OCI-LY7 (cell line): ENCODE data around the gene LMO2. TPM values are rescaled to one million over a fixed set of nuclear protein-coding genes. Genes with fewer than 3 reads are reported as not detected.

Experiments
- BruUV-seq: library from RNA; stranded (reverse); fragments of 400-500 nt; replicated peaks from 2 replicates; lab custom pipeline; 2021; lab: Mats Ljungman, UMichigan
- CTCF ChIA-PET: fragments of 300-600 bp; sonication (Branson Sonifier 250); formaldehyde crosslinking; loops from one replicate; lab custom pipeline; 2022; ENCODE audit warnings: antibody characterized with exemption; ENCODE audit not compliant: unreplicated experiment; lab: Charles Lee
- POLR2A ChIA-PET: fragments of 300-600 bp; sonication (Branson Sonifier 250); formaldehyde crosslinking; loops from one replicate; lab custom pipeline; 2022; ENCODE audit warnings: antibody characterized with exemption; lab: Charles Lee
- DNase-seq: peaks from one replicate; pipeline ENCODE4 v3.0.0-alpha.2; 2015; ENCODE audit warnings: low spot score
- H2AFZ ChIP-seq: fragments of 200-600 bp; sonication (generic), shearing (Covaris generic); 2 replicates; pipeline ENCODE4 v1.6.1; 2014; ENCODE audit warnings: mild to moderate bottlenecking, antibody characterized with exemption, low read length, moderate library complexity
- H3K27ac ChIP-seq: fragments of 200-600 bp; sonication (generic); 2 replicates; pipeline ENCODE4 v1.5.1; 2014; ENCODE audit warnings: mixed run types, low read depth, mild to moderate bottlenecking, moderate library complexity, low read length, inconsistent platforms; ENCODE audit not compliant: poor library complexity, severe bottlenecking
- H3K36me3 ChIP-seq: fragments of 200-600 bp; sonication (generic); 2 replicates; pipeline ENCODE4 v1.6.1; 2014; ENCODE audit warnings: mild to moderate bottlenecking, antibody characterized with exemption, low read length, moderate library complexity, mixed read lengths; ENCODE audit not compliant: insufficient read depth
- H3K4me1 ChIP-seq: fragments of 200-600 bp; sonication (generic); 2 replicates; pipeline ENCODE4 v1.5.1; 2014; ENCODE audit warnings: mild to moderate bottlenecking, low read length; ENCODE audit not compliant: insufficient read depth, poor library complexity, severe bottlenecking
- H3K4me2 ChIP-seq: fragments of 200-600 bp; sonication (generic); 2 replicates; pipeline ENCODE4 v1.6.1; 2014; ENCODE audit warnings: mild to moderate bottlenecking, low read length
- H3K4me3 ChIP-seq: fragments of 200-600 bp; sonication (generic); 2 replicates; pipeline ENCODE4 v1.5.1; 2014; ENCODE audit warnings: mild to moderate bottlenecking, low read depth, low read length; ENCODE audit not compliant: poor library complexity, severe bottlenecking
- H3K79me2 ChIP-seq: fragments of 200-600 bp; sonication (generic); 2 replicates; pipeline ENCODE4 v1.6.1; 2016; ENCODE audit warnings: low read depth, mild to moderate bottlenecking, low read length, moderate library complexity, mixed read lengths; ENCODE audit not compliant: insufficient read depth
- H3K9me2 ChIP-seq: fragments of 200-600 bp; sonication (generic); 2 replicates; pipeline ENCODE4 v1.6.1; 2016; ENCODE audit warnings: mild to moderate bottlenecking, low read length, mixed read lengths; ENCODE audit not compliant: insufficient read depth
- H3K9me3 ChIP-seq: fragments of 200-600 bp; sonication (generic); 2 replicates; pipeline ENCODE4 v1.6.1; 2014; ENCODE audit warnings: mild to moderate bottlenecking, mixed run types, low read length, mixed read lengths
- H4K20me1 ChIP-seq: fragments of 200-600 bp; sonication (generic); 2 replicates; pipeline ENCODE4 v1.6.1; 2014; ENCODE audit warnings: mild to moderate bottlenecking, antibody characterized with exemption, low read length, moderate library complexity, mixed read lengths; ENCODE audit not compliant: insufficient read depth
- CTCF ChIP-seq: fragments of 200-600 bp; sonication (generic); conservative IDR thresholded peaks from 2 replicates; pipeline ENCODE4 v1.5.1; 2014; ENCODE audit warnings: mild to moderate bottlenecking, antibody characterized with exemption, low read length, moderate library complexity, mixed read lengths
- EZH2phosphoT487 ChIP-seq: fragments of 200-600 bp; sonication (generic); IDR thresholded peaks from 2 replicates; pipeline ENCODE4 v1.6.1; 2018; ENCODE audit warnings: low read depth, borderline replicate concordance, mild to moderate bottlenecking, mixed run types, antibody characterized with exemption, low read length, moderate library complexity, mixed read lengths
- intact Hi-C: fragments of 100-400 bp; cut with micrococcal nuclease; formaldehyde crosslinking; loops from one replicate; pipeline ENCODE4 v1.10.0; 2022; ENCODE audit not compliant: unreplicated experiment
- total RNA-seq, 2 experiments: library from RNA; depleted of rRNA in 1 of 2; stranded (reverse); fragments of >200 nt in 1 of 2; shearing (Covaris generic) in 1 of 2; gene quantifications; 2 replicates each; pipeline ENCODE4 v1.2.3, GENCODE V29; 2014 to 2022

Gene LMO2
- total RNA-seq, 2 experiments from 2014 or later, result 0.89 TPM; not detected in 1

GRCh38 chr11:33867996-33868646, 23.8 kb downstream of the LMO2 start:
- BruUV-seq, result no TSS peak
- Histone ChIP-seq H2AFZ (no peak overlapping the region), H3K9me3 (no peaks in the 10 kb centered on the region), H3K4me1 (peaks cover 9% of the 10 kb centered on the region), H3K27ac (no peak overlapping the region), H3K9me2 (no peaks in the 10 kb centered on the region), H4K20me1 (no peaks in the 10 kb centered on the region), H3K79me2 (no peaks in the 10 kb centered on the region), H3K36me3 (no peaks in the 10 kb centered on the region), H3K4me3 (no peak overlapping the region), H3K4me2 (no peak overlapping the region)
- DNase-seq, result no peak
- ChIA-PET POLR2A (interaction anchor here (0.8 to 1.6 kb wide), 5 partner anchors 10 to 167 kb away, joined by 3 to 5 read pairs (median 4); partner anchors contain the start of gene C11orf91), CTCF (no interaction called here)
- no peak for TF ChIP-seq CTCF
- no peak for TF ChIP-seq EZH2phosphoT487
- intact Hi-C loops, result no loop called here

- DNase-seq, result no peak
- intact Hi-C loops, result no loop called here
- ChIA-PET CTCF (no interaction called here), POLR2A (interaction anchor here (0.6 to 1.6 kb wide), 5 partner anchors 25 to 166 kb away, joined by 3 to 5 read pairs (median 4); partner anchors contain the start of gene C11orf91)
- H3K27ac ChIP-seq, result no peak overlapping the region
- no peak overlapping the region for H2AFZ ChIP-seq
- H3K4me1 ChIP-seq, result peaks cover 9% of the 10 kb centered on the region
- no peak overlapping the region for H3K4me2 ChIP-seq
- H3K79me2 ChIP-seq, result no peaks in the 10 kb centered on the region
- TF ChIP-seq CTCF (no peak), EZH2phosphoT487 (no peak)
- H3K9me2 ChIP-seq, result no peaks in the 10 kb centered on the region
- H4K20me1 ChIP-seq, result no peaks in the 10 kb centered on the region
- BruUV-seq, result no TSS peak
- no peaks in the 10 kb centered on the region for H3K36me3 ChIP-seq
- H3K9me3 ChIP-seq, result no peaks in the 10 kb centered on the region
- H3K4me3 ChIP-seq, result no peak overlapping the region
Observed at GRCh38 chr11:33867561-33867960, 24.3 kb downstream of the LMO2 start.

- Histone ChIP-seq H3K4me2 (no peak overlapping the region), H3K4me1 (peaks cover 9% of the 10 kb centered on the region), H3K9me2 (no peaks in the 10 kb centered on the region), H3K9me3 (no peaks in the 10 kb centered on the region), H2AFZ (no peak overlapping the region), H3K27ac (no peak overlapping the region), H3K79me2 (no peaks in the 10 kb centered on the region), H3K36me3 (no peaks in the 10 kb centered on the region), H3K4me3 (no peak overlapping the region), H4K20me1 (no peaks in the 10 kb centered on the region)
- no TSS peak for BruUV-seq
- DNase-seq, result no peak
- TF ChIP-seq CTCF, result no peak
- TF ChIP-seq EZH2phosphoT487, result no peak
- POLR2A ChIA-PET, result interaction anchor here (0.6 to 0.9 kb wide), 2 partner anchors 28 to 166 kb away, joined by 3 to 4 read pairs; partner anchors contain the start of gene C11orf91
- CTCF ChIA-PET, result no interaction called here
- intact Hi-C loops, result no loop called here
Observed at GRCh38 chr11:33866936-33867335, 24.9 kb downstream of the LMO2 start.
